ENCODE results near the gene CEP290. TPM values are rescaled to one million over a fixed set of nuclear protein-coding genes. Genes with fewer than 3 reads are reported as not detected.

CEP290 gene
- total and polyA plus RNA-seq, 10 donors = 4.2 to 27.1 (median 15.3) TPM

- H3K27ac ChIP-seq = no peak overlapping the region
- H3K36me3 ChIP-seq = no peaks in the 10 kb centered on the region
- H3K4me1 ChIP-seq = no peaks in the 10 kb centered on the region
- 75 to 86% (median 81%) methylated on average over 2 of the region's 2 CpGs for WGBS, 5 donors
- H3K9me3 ChIP-seq = peaks cover 0 to 18% (median 12%) of the 10 kb centered on the region in 8 donors
- H3K4me3 ChIP-seq = no peak overlapping the region
- no peaks in the 10 kb centered on the region for H3K27me3 ChIP-seq (replicated peaks in 1 of 7)
- DNase-seq = no peak
- intact Hi-C loops (cut with DNase I; ENCODE audit: low total_unique reads) = no loop called here
- TF ChIP-seq CTCF (IDR thresholded peaks at IDR 0.05 in 8 of 11, conservative IDR thresholded peaks at IDR 0.05 in 3 of 11) (no peak), POLR2AphosphoS5 (IDR thresholded peaks at IDR 0.05) (no peak), POLR2A (IDR thresholded peaks at IDR 0.05) (no peak)
Measured at GRCh38 chr12:88001327-88001726, 140.6 kb downstream of the CEP290 start.

Small RNA genes lying within 50 kb of the gene (small RNA-seq; reads per million reads assigned to genes)
- gene RNA5SP364 = 0 reads per million in 4 donors

Other genes starting within 250 kb of the CEP290 start
- under 1 TPM in 3 of 7 donors, not detected in 4; 0.17 to 0.27 (median 0.19) TPM for gene C12orf50, start 112.7 kb downstream of the CEP290 start, total RNA-seq
- not detected for gene C12orf50, start 112.7 kb downstream of the CEP290 start, polyA plus RNA-seq
- gene TMTC3, start 219 bp upstream of the CEP290 start, total RNA-seq = 10 to 100 TPM in 5 of 7 donors, 1 to 10 TPM in 2; 9.9 to 14.5 (median 11.6) TPM
- 1 to 10 TPM; 1.5 to 1.8 (median 1.8) TPM for gene TMTC3, start 219 bp upstream of the CEP290 start, polyA plus RNA-seq

Data from spleen (tissue), 11 donors.